WTC11 (cell line): ENCODE results near the gene TAOK3.

ENCODE experiments used
- CREM ChIP-seq: sonication (generic); formaldehyde crosslinking; IDR thresholded peaks from 2 replicates; pipeline ENCODE4 v1.8.1; 2022; ENCODE audit warnings: mild to moderate bottlenecking, missing genetic modification reagents, moderate library complexity
- ETV6 ChIP-seq: sonication (generic); formaldehyde crosslinking; IDR thresholded peaks from 2 replicates; pipeline ENCODE4 v1.8.1; 2022; ENCODE audit warnings: mild to moderate bottlenecking, missing genetic modification reagents
- NFATC4 ChIP-seq: fragments of 250-450 bp; sonication (Bioruptor Pico); IDR thresholded peaks from 2 replicates; pipeline ENCODE4 v1.9.0; 2021; ENCODE audit warnings: mild to moderate bottlenecking
- NFYB ChIP-seq: sonication (generic); formaldehyde crosslinking; conservative IDR thresholded peaks from 2 replicates; pipeline ENCODE4 v1.8.0; 2022; ENCODE audit warnings: low read depth, missing genetic modification reagents
- NR1H2 ChIP-seq: sonication (generic); formaldehyde crosslinking; IDR thresholded peaks from 2 replicates; pipeline ENCODE4 v1.9.0; 2021; ENCODE audit warnings: mild to moderate bottlenecking, moderate library complexity, missing genetic modification reagents
- NR2C2 ChIP-seq: sonication (generic); formaldehyde crosslinking; IDR thresholded peaks from 2 replicates; pipeline ENCODE4 v1.8.0; 2022; ENCODE audit warnings: mild to moderate bottlenecking, missing genetic modification reagents
- ZNF121 ChIP-seq: sonication (generic); formaldehyde crosslinking; IDR thresholded peaks from 2 replicates; pipeline ENCODE4 v1.8.0; 2023; ENCODE audit warnings: missing genetic modification reagents
- TF ChIP-seq, protein P1 (sequence below): fragments of 200-600 bp; IDR thresholded peaks from 2 replicates; pipeline ENCODE4 v1.8.0; 2022; ENCODE audit warnings: antibody characterized with exemption
- TF ChIP-seq, protein P2 (sequence below): sonication (generic); formaldehyde crosslinking; IDR thresholded peaks from 2 replicates; pipeline ENCODE4 v1.8.0; 2022; ENCODE audit warnings: mild to moderate bottlenecking, missing genetic modification reagents
- TF ChIP-seq, protein P3 (sequence below): sonication (generic); formaldehyde crosslinking; IDR thresholded peaks from 2 replicates; pipeline ENCODE4 v1.8.0; 2022; ENCODE audit warnings: mild to moderate bottlenecking, missing genetic modification reagents

DNA sequence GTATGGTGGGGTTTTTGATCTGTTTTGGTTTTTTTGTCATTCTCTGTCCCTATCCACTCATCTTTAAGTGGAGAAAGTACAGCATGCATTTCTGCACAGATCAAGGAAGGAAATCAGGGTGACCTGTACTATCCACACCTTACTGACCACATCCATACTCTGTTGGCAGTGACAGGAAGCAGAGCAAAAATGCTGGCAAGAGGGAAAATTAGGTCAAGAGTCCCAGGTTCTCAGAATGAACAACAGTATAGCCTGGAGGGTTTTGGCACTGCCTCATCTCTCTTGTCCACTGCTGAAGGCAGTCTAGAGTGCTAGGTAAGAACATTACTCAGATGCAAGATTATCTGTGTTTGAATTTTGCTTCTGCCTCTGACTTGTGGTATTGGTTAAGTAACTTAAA lies 70.7 kb downstream of the TAOK3 start:
- TF ChIP-seq, protein P1, sequence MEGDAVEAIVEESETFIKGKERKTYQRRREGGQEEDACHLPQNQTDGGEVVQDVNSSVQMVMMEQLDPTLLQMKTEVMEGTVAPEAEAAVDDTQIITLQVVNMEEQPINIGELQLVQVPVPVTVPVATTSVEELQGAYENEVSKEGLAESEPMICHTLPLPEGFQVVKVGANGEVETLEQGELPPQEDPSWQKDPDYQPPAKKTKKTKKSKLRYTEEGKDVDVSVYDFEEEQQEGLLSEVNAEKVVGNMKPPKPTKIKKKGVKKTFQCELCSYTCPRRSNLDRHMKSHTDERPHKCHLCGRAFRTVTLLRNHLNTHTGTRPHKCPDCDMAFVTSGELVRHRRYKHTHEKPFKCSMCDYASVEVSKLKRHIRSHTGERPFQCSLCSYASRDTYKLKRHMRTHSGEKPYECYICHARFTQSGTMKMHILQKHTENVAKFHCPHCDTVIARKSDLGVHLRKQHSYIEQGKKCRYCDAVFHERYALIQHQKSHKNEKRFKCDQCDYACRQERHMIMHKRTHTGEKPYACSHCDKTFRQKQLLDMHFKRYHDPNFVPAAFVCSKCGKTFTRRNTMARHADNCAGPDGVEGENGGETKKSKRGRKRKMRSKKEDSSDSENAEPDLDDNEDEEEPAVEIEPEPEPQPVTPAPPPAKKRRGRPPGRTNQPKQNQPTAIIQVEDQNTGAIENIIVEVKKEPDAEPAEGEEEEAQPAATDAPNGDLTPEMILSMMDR, result no peak
- TF ChIP-seq NR2C2 (CRISPR knock-in tag) (no peak), NFYB (no peak), NR1H2 (no peak), ETV6 (CRISPR knock-in tag) (no peak), ZNF121 (CRISPR knock-in tag) (no peak), NFATC4 (CRISPR knock-in tag) (no peak), CREM (CRISPR knock-in tag) (no peak)
- TF ChIP-seq, protein P2, sequence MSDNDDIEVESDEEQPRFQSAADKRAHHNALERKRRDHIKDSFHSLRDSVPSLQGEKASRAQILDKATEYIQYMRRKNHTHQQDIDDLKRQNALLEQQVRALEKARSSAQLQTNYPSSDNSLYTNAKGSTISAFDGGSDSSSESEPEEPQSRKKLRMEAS, result no peak
- TF ChIP-seq, protein P3, sequence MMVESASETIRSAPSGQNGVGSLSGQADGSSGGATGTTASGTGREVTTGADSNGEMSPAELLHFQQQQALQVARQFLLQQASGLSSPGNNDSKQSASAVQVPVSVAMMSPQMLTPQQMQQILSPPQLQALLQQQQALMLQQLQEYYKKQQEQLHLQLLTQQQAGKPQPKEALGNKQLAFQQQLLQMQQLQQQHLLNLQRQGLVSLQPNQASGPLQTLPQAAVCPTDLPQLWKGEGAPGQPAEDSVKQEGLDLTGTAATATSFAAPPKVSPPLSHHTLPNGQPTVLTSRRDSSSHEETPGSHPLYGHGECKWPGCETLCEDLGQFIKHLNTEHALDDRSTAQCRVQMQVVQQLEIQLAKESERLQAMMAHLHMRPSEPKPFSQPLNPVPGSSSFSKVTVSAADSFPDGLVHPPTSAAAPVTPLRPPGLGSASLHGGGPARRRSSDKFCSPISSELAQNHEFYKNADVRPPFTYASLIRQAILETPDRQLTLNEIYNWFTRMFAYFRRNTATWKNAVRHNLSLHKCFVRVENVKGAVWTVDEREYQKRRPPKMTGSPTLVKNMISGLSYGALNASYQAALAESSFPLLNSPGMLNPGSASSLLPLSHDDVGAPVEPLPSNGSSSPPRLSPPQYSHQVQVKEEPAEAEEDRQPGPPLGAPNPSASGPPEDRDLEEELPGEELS, result no peak
